T-helper 1 cell treated with Interleukin-12 subunit alpha and Interleukin-12 subunit beta and Interleukin-4 antibody, amounts not matched to agents 30 μg/mL and 1 μg/mL, for 36 hours (primary cell): Measurements from ENCODE around the gene AFAP1L2.

Source experiments
- H3K27ac Mint-ChIP-seq: one replicate; pipeline ENCODE4 v1.8.0; 2021; ENCODE audit warnings: mild to moderate bottlenecking, mixed read lengths
- H3K27me3 Mint-ChIP-seq: one replicate; pipeline ENCODE4 v1.8.0; 2021; ENCODE audit warnings: low read depth, mixed read lengths
- H3K36me3 Mint-ChIP-seq: one replicate; pipeline ENCODE4 v1.8.0; 2021; ENCODE audit warnings: low read depth, mixed read lengths
- H3K4me1 Mint-ChIP-seq: one replicate; pipeline ENCODE4 v1.8.0; 2021; ENCODE audit warnings: low read depth, mixed read lengths
- H3K4me3 Mint-ChIP-seq: one replicate; pipeline ENCODE4 v1.8.0; 2021; ENCODE audit warnings: mild to moderate bottlenecking, moderate library complexity, mixed read lengths
- H3K9me3 Mint-ChIP-seq: one replicate; pipeline ENCODE4 v1.8.0; 2021; ENCODE audit warnings: mixed read lengths

AFAP1L2 gene

GRCh38 chr10:114387784-114388183, 16.5 kb downstream of the AFAP1L2 start:
- Mint-ChIP-seq H3K4me1 (peaks cover 10% of the 10 kb centered on the region), H3K4me3 (no peak overlapping the region), H3K27me3 (peaks cover 4% of the 10 kb centered on the region)

GRCh38 chr10:114386452-114386851, 17.9 kb downstream of the AFAP1L2 start:
- H3K4me3 Mint-ChIP-seq = no peak overlapping the region
- H3K27ac Mint-ChIP-seq = no peak overlapping the region
- peaks cover 4% of the 10 kb centered on the region for H3K36me3 Mint-ChIP-seq
- H3K4me1 Mint-ChIP-seq = peaks cover 10% of the 10 kb centered on the region
- peaks cover 14% of the 10 kb centered on the region for H3K27me3 Mint-ChIP-seq
- H3K9me3 Mint-ChIP-seq = peaks cover 10% of the 10 kb centered on the region

More at GRCh38 chr10:114387784-114388183, 16.5 kb downstream of the AFAP1L2 start:
- Mint-ChIP-seq H3K27ac (peak overlapping the region; percentile 23), H3K9me3 (peaks cover 10% of the 10 kb centered on the region), H3K36me3 (peaks cover 4% of the 10 kb centered on the region)

- Mint-ChIP-seq H3K27me3 (peaks cover 23% of the 10 kb centered on the region), H3K4me3 (no peak overlapping the region), H3K9me3 (peaks cover 10% of the 10 kb centered on the region), H3K4me1 (peaks cover 10% of the 10 kb centered on the region), H3K27ac (no peak overlapping the region), H3K36me3 (peaks cover 3% of the 10 kb centered on the region)
Measured at GRCh38 chr10:114385557-114385956, 18.7 kb downstream of the AFAP1L2 start.

GRCh38 chr10:114384601-114385000, 19.7 kb downstream of the AFAP1L2 start:
- peaks cover 10% of the 10 kb centered on the region for H3K4me1 Mint-ChIP-seq
- H3K9me3 Mint-ChIP-seq = peaks cover 7% of the 10 kb centered on the region
- peaks cover 3% of the 10 kb centered on the region for H3K36me3 Mint-ChIP-seq
- H3K27me3 Mint-ChIP-seq = peaks cover 32% of the 10 kb centered on the region
- H3K4me3 Mint-ChIP-seq = no peak overlapping the region
- no peak overlapping the region for H3K27ac Mint-ChIP-seq

GRCh38 chr10:114384181-114384580, 20.1 kb downstream of the AFAP1L2 start:
- Mint-ChIP-seq H3K36me3 (peaks cover 3% of the 10 kb centered on the region), H3K9me3 (peaks cover 7% of the 10 kb centered on the region), H3K27ac (no peak overlapping the region), H3K4me3 (no peak overlapping the region), H3K27me3 (peaks cover 32% of the 10 kb centered on the region), H3K4me1 (peaks cover 10% of the 10 kb centered on the region)

- Mint-ChIP-seq H3K9me3 (no peaks in the 10 kb centered on the region), H3K4me3 (no peak overlapping the region), H3K27ac (no peak overlapping the region), H3K4me1 (no peaks in the 10 kb centered on the region), H3K27me3 (peaks cover 52% of the 10 kb centered on the region), H3K36me3 (no peaks in the 10 kb centered on the region)
Measured at GRCh38 chr10:114380797-114381196, 23.5 kb downstream of the AFAP1L2 start.

- Mint-ChIP-seq H3K4me1 (no peaks in the 10 kb centered on the region), H3K27ac (no peak overlapping the region), H3K36me3 (no peaks in the 10 kb centered on the region), H3K9me3 (no peaks in the 10 kb centered on the region), H3K4me3 (no peak overlapping the region), H3K27me3 (peaks cover 53% of the 10 kb centered on the region)
Measured at GRCh38 chr10:114380060-114380459, 24.2 kb downstream of the AFAP1L2 start.

- H3K9me3 Mint-ChIP-seq = no peaks in the 10 kb centered on the region
- peaks cover 53% of the 10 kb centered on the region for H3K27me3 Mint-ChIP-seq
Measured at GRCh38 chr10:114379631-114380041, 24.7 kb downstream of the AFAP1L2 start.

GRCh38 chr10:114376523-114376922, 27.8 kb downstream of the AFAP1L2 start:
- Mint-ChIP-seq H3K9me3 (no peaks in the 10 kb centered on the region), H3K36me3 (no peaks in the 10 kb centered on the region), H3K27me3 (peaks cover 39% of the 10 kb centered on the region), H3K4me1 (no peaks in the 10 kb centered on the region), H3K27ac (no peak overlapping the region), H3K4me3 (no peak overlapping the region)

More at GRCh38 chr10:114379631-114380041, 24.7 kb downstream of the AFAP1L2 start:
- no peak overlapping the region for H3K27ac Mint-ChIP-seq
- no peak overlapping the region for H3K4me3 Mint-ChIP-seq
- H3K36me3 Mint-ChIP-seq = no peaks in the 10 kb centered on the region
- H3K4me1 Mint-ChIP-seq = no peaks in the 10 kb centered on the region

- H3K27ac Mint-ChIP-seq = no peak overlapping the region
- H3K27me3 Mint-ChIP-seq = peaks cover 25% of the 10 kb centered on the region
- H3K4me1 Mint-ChIP-seq = no peaks in the 10 kb centered on the region
Measured at GRCh38 chr10:114375047-114375446, 29.3 kb downstream of the AFAP1L2 start.

GRCh38 chr10:114374053-114374791, 30.1 kb downstream of the AFAP1L2 start:
- peaks cover 21% of the 10 kb centered on the region for H3K27me3 Mint-ChIP-seq
- no peak overlapping the region for H3K27ac Mint-ChIP-seq
- no peaks in the 10 kb centered on the region for H3K4me1 Mint-ChIP-seq
- H3K4me3 Mint-ChIP-seq = no peak overlapping the region
- no peaks in the 10 kb centered on the region for H3K9me3 Mint-ChIP-seq
- no peaks in the 10 kb centered on the region for H3K36me3 Mint-ChIP-seq

More at GRCh38 chr10:114375047-114375446, 29.3 kb downstream of the AFAP1L2 start:
- Mint-ChIP-seq H3K4me3 (no peak overlapping the region), H3K9me3 (no peaks in the 10 kb centered on the region), H3K36me3 (no peaks in the 10 kb centered on the region)

GRCh38 chr10:114373631-114374030, 30.7 kb downstream of the AFAP1L2 start:
- no peaks in the 10 kb centered on the region for H3K36me3 Mint-ChIP-seq
- peaks cover 18% of the 10 kb centered on the region for H3K27me3 Mint-ChIP-seq
- H3K27ac Mint-ChIP-seq = no peak overlapping the region
- no peaks in the 10 kb centered on the region for H3K4me1 Mint-ChIP-seq
- no peak overlapping the region for H3K4me3 Mint-ChIP-seq
- no peaks in the 10 kb centered on the region for H3K9me3 Mint-ChIP-seq

GRCh38 chr10:114372995-114373394, 31.3 kb downstream of the AFAP1L2 start:
- Mint-ChIP-seq H3K27ac (no peak overlapping the region), H3K4me1 (peaks cover 1% of the 10 kb centered on the region), H3K36me3 (no peaks in the 10 kb centered on the region), H3K27me3 (peaks cover 16% of the 10 kb centered on the region), H3K4me3 (no peak overlapping the region), H3K9me3 (no peaks in the 10 kb centered on the region)

- Mint-ChIP-seq H3K4me3 (no peak overlapping the region), H3K36me3 (no peaks in the 10 kb centered on the region), H3K27me3 (peaks cover 15% of the 10 kb centered on the region), H3K27ac (no peak overlapping the region), H3K9me3 (no peaks in the 10 kb centered on the region), H3K4me1 (peaks cover 4% of the 10 kb centered on the region)
Measured at GRCh38 chr10:114372179-114372578, 32.1 kb downstream of the AFAP1L2 start.

GRCh38 chr10:114370966-114371365, 33.3 kb downstream of the AFAP1L2 start:
- Mint-ChIP-seq H3K4me3 (no peak overlapping the region), H3K27ac (no peak overlapping the region)

More at GRCh38 chr10:114370966-114371365, 33.3 kb downstream of the AFAP1L2 start:
- Mint-ChIP-seq H3K27me3 (peaks cover 3% of the 10 kb centered on the region), H3K4me1 (peaks cover 4% of the 10 kb centered on the region), H3K9me3 (no peaks in the 10 kb centered on the region), H3K36me3 (no peaks in the 10 kb centered on the region)
